SK-N-SH (cell line): Measurements from ENCODE around the gene MAP1A. TPM values are rescaled to one million over a fixed set of nuclear protein-coding genes. Genes with fewer than 3 reads are reported as not detected.

Source experiments
- CTCF ChIA-PET: fragments of 300-600, 350-600 bp; formaldehyde crosslinking; extraction: SDS; loops from one replicate; lab custom pipeline; 2021; lab: Yijun Ruan, JAX
- POLR2A ChIA-PET: fragments of 350-600 bp; sonication (Branson Sonifier 250); formaldehyde crosslinking; extraction: SDS; loops from one replicate; lab custom pipeline; 2020; ENCODE audit warnings: antibody characterized with exemption, inconsistent platforms; lab: Yijun Ruan, JAX
- DNase-seq: peaks from one replicate; pipeline ENCODE4 v3.0.0; 2012
- H2AFZ ChIP-seq: fragments of 200-600 bp; sonication (generic); 2 replicates; pipeline ENCODE4 v1.8.1; 2016; ENCODE audit warnings: antibody characterized with exemption, mild to moderate bottlenecking, low read depth
- H3F3A ChIP-seq: fragments of 200-600 bp; sonication (generic); replicated peaks from 2 replicates; pipeline ENCODE3; 2016; ENCODE audit warnings: antibody characterized with exemption, mild to moderate bottlenecking; ENCODE audit not compliant: insufficient read depth
- H3K27ac ChIP-seq, 2 experiments: fragments of 200-500 bp in 1 of 2; fragments of 200-600 bp in 1 of 2; sonication (Bioruptor generic) in 1 of 2; sonication (generic), shearing (Covaris generic) in 1 of 2; 2 replicates each; pipeline versions ENCODE4 v1.5.1 to v1.6.1; 2014 to 2016; ENCODE audit warnings: low read depth in 2 of 2, inconsistent platforms in 1 of 2, low read length in 1 of 2, mild to moderate bottlenecking in 1 of 2, mixed read lengths in 1 of 2
- H3K27me3 ChIP-seq: fragments of 200-600 bp; sonication (generic), shearing (Covaris generic); 2 replicates; pipeline ENCODE4 v1.6.1; 2016; ENCODE audit warnings: mixed run types; ENCODE audit not compliant: insufficient read depth
- H3K36me3 ChIP-seq, 2 experiments: fragments of 200-500 bp in 1 of 2; fragments of 200-600 bp in 1 of 2; sonication (Bioruptor generic) in 1 of 2; sonication (generic) in 1 of 2; replicated peaks in 1 of 2; 2 replicates each; pipeline versions ENCODE3 to v1.5.1; 2014 to 2016; ENCODE audit warnings: low read length in 1 of 2, mild to moderate bottlenecking in 1 of 2; ENCODE audit not compliant: insufficient read depth in 2 of 2, control insufficient read depth in 1 of 2
- H3K4me1 ChIP-seq, 2 experiments: fragments of 200-500 bp in 1 of 2; fragments of 200-600 bp in 1 of 2; sonication (Bioruptor generic) in 1 of 2; sonication (generic), shearing (Covaris generic) in 1 of 2; 2 replicates each; pipeline versions ENCODE4 v1.5.1 to v1.6.1; 2014 to 2016; ENCODE audit warnings: low read depth in 1 of 2, low read length in 1 of 2, mixed run types in 1 of 2; ENCODE audit not compliant: insufficient read depth in 2 of 2, control insufficient read depth in 1 of 2
- H3K4me2 ChIP-seq: fragments of 200-600 bp; sonication (generic), shearing (Covaris generic); 2 replicates; pipeline ENCODE4 v1.6.1; 2017; ENCODE audit warnings: mixed run types
- H3K4me3 ChIP-seq, 2 experiments: fragments of 200-500 bp in 1 of 2; fragments of 200-600 bp in 1 of 2; sonication (Bioruptor generic) in 1 of 2; sonication (generic), shearing (Covaris generic) in 1 of 2; 2 replicates each; pipeline versions ENCODE4 v1.5.1 to v1.8.1; 2014 to 2016; ENCODE audit warnings: low read depth in 2 of 2, inconsistent platforms in 1 of 2, low read length in 1 of 2, mild to moderate bottlenecking in 1 of 2, mixed read lengths in 1 of 2, moderate library complexity in 1 of 2
- H3K79me2 ChIP-seq: fragments of 200-600 bp; sonication (generic); 2 replicates; pipeline ENCODE4 v1.8.1; 2017; ENCODE audit warnings: mild to moderate bottlenecking; ENCODE audit not compliant: insufficient read depth
- H3K9ac ChIP-seq: fragments of 200-600 bp; sonication (generic); 2 replicates; pipeline ENCODE4 v1.6.1; 2017; ENCODE audit warnings: mixed run types
- H3K9me2 ChIP-seq: fragments of 200-600 bp; sonication (generic); 2 replicates; pipeline ENCODE4 v1.6.1; 2017; ENCODE audit warnings: mixed run types
- H3K9me3 ChIP-seq: fragments of 200-600 bp; sonication (generic); 2 replicates; pipeline ENCODE4 v1.6.1; 2017; ENCODE audit warnings: mixed run types, mild to moderate bottlenecking, moderate library complexity
- H4K20me1 ChIP-seq: fragments of 200-600 bp; sonication (generic); 2 replicates; pipeline ENCODE4 v1.6.1; 2017; ENCODE audit warnings: mild to moderate bottlenecking, mixed run types; ENCODE audit not compliant: insufficient read depth
- CHD2 ChIP-seq: fragments of 150-350 bp; IDR thresholded peaks from 2 replicates; pipeline ENCODE4 v1.6.1; 2018; ENCODE audit warnings: low read length; ENCODE audit not compliant: partially characterized antibody
- ELF1 ChIP-seq: IDR thresholded peaks from 2 replicates; pipeline ENCODE4 v1.4.0; 2012
- EP300 ChIP-seq, 2 experiments: IDR thresholded peaks; 2 replicates each; pipeline versions ENCODE4 v1.4.0 to v1.6.1; 2012; ENCODE audit warnings: borderline replicate concordance in 1 of 2, low read depth in 1 of 2, low read length in 1 of 2
- FOXJ3 ChIP-seq: sonication (generic); formaldehyde crosslinking; IDR thresholded peaks from 2 replicates; pipeline ENCODE4 v1.5.1; 2020; ENCODE audit warnings: mild to moderate bottlenecking, missing genetic modification reagents
- GABPA ChIP-seq: IDR thresholded peaks from 2 replicates; pipeline ENCODE4 v1.4.0; 2012; ENCODE audit warnings: low read depth, mild to moderate bottlenecking
- MAX ChIP-seq: IDR thresholded peaks from 2 replicates; pipeline ENCODE4 v1.4.0; 2012; ENCODE audit warnings: low read depth
- MXI1 ChIP-seq: IDR thresholded peaks from 2 replicates; pipeline ENCODE4 v1.6.1; 2012; ENCODE audit warnings: mild to moderate bottlenecking, low read depth, low read length, improper control_type of control experiment
- NRF1 ChIP-seq: IDR thresholded peaks from 2 replicates; pipeline ENCODE4 v1.6.1; 2012; ENCODE audit warnings: low read depth, mild to moderate bottlenecking, low read length
- PBX3 ChIP-seq: IDR thresholded peaks from 2 replicates; pipeline ENCODE4; 2012
- POLR2AphosphoS5 ChIP-seq: IDR thresholded peaks from 2 replicates; pipeline ENCODE4 v1.6.1; 2012; ENCODE audit warnings: low read depth, low read length
- RAD21 ChIP-seq: IDR thresholded peaks from 2 replicates; pipeline ENCODE4 v1.6.1; 2012; ENCODE audit warnings: mild to moderate bottlenecking, low read length
- RCOR1 ChIP-seq: fragments of 150-350 bp; IDR thresholded peaks from 2 replicates; pipeline ENCODE4 v1.6.1; 2017; ENCODE audit warnings: antibody characterized with exemption, low read length
- RXRA ChIP-seq: IDR thresholded peaks from 2 replicates; pipeline ENCODE4 v1.4.0; 2012; ENCODE audit warnings: low read depth, mild to moderate bottlenecking, borderline replicate concordance
- SIN3A ChIP-seq: IDR thresholded peaks from 2 replicates; pipeline ENCODE4 v1.6.1; 2012; ENCODE audit warnings: low read depth, mild to moderate bottlenecking, low read length, moderate library complexity, borderline replicate concordance
- TEAD4 ChIP-seq: IDR thresholded peaks from 2 replicates; pipeline ENCODE4 v1.4.0; 2012; ENCODE audit warnings: mild to moderate bottlenecking, borderline replicate concordance; ENCODE audit not compliant: insufficient read depth
- USF1 ChIP-seq: IDR thresholded peaks from 2 replicates; pipeline ENCODE4 v1.4.0; 2012; ENCODE audit warnings: low read depth, borderline replicate concordance
- USF2 ChIP-seq: fragments of 150-350 bp; IDR thresholded peaks from 2 replicates; pipeline ENCODE4 v1.6.1; 2017; ENCODE audit warnings: antibody characterized with exemption, low read length, low read depth, borderline replicate concordance
- YY1 ChIP-seq: IDR thresholded peaks from 2 replicates; pipeline ENCODE4 v1.4.0; 2012; ENCODE audit warnings: low read depth, mild to moderate bottlenecking
- ZBTB33 ChIP-seq: IDR thresholded peaks from 2 replicates; pipeline ENCODE4 v1.4.0; 2012; ENCODE audit warnings: low read depth, borderline replicate concordance
- WGBS: methylation state at CpG from one replicate; pipeline ENCODE4 v1.1.6; 2017; ENCODE audit warnings: low lambda C conversion rate; 5-methylcytosine and 5-hydroxymethylcytosine counted together
- polyA plus RNA-seq, 3 experiments: library from polyadenylated mRNA; depleted of rRNA; stranded (reverse); fragments of >200 nt; gene quantifications; 2 replicates each; pipeline ENCODE4 v1.2.3, GENCODE V29; 2012
- TF ChIP-seq, protein P1 (sequence below): fragments of 150-350 bp; IDR thresholded peaks from 2 replicates; pipeline ENCODE4 v1.6.1; 2016; ENCODE audit warnings: mild to moderate bottlenecking, low read depth, low read length

The MAP1A gene
- polyA plus RNA-seq, 1 of the 3 experiments (the other 2 are of a cell fraction): 6.0 TPM

GRCh38 chr15:43484455-43484854 is 33.0 kb upstream of the MAP1A start:
- H3K4me3 ChIP-seq: no peak overlapping the region
- CTCF ChIA-PET: interaction anchor here (1.0 to 1.5 kb wide), 4 partner anchors 9 to 31 kb away, joined by 3 to 11 read pairs (median 8); no protein-coding TSS in a partner anchor
- no peak for DNase-seq
- peaks cover 24 to 72% of the 10 kb centered on the region in 2 experiments for H3K36me3 ChIP-seq
- H3K9me3 ChIP-seq: no peaks in the 10 kb centered on the region
- TF ChIP-seq RXRA (no peak), RAD21 (no peak), MAX (no peak), POLR2AphosphoS5 (no peak), EP300 (IDR thresholded peaks at IDR 0.05; ENCODE audit: borderline replicate concordance in 1 of 2, low read depth in 1 of 2, low read length in 1 of 2) (no peak), MXI1 (no peak), ELF1 (no peak), ZBTB33 (no peak), NRF1 (no peak), SIN3A (no peak)
- TF ChIP-seq, protein P1, sequence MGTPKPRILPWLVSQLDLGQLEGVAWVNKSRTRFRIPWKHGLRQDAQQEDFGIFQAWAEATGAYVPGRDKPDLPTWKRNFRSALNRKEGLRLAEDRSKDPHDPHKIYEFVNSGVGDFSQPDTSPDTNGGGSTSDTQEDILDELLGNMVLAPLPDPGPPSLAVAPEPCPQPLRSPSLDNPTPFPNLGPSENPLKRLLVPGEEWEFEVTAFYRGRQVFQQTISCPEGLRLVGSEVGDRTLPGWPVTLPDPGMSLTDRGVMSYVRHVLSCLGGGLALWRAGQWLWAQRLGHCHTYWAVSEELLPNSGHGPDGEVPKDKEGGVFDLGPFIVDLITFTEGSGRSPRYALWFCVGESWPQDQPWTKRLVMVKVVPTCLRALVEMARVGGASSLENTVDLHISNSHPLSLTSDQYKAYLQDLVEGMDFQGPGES: no peak
- TF ChIP-seq, all 33 proteins: peak for 0
- Histone ChIP-seq H3F3A (peaks cover 16% of the 10 kb centered on the region), H3K4me1 (no peaks in the 10 kb centered on the region), H3K9me2 (no peaks in the 10 kb centered on the region), H2AFZ (no peak overlapping the region), H3K79me2 (peaks cover 43% of the 10 kb centered on the region), H3K27ac (peak overlapping the region; percentile 2 to 12; a peak in 2 of 4 replicates), H3K27me3 (no peaks in the 10 kb centered on the region), H3K4me2 (no peak overlapping the region), H3K9ac (no peak overlapping the region), H4K20me1 (no peaks in the 10 kb centered on the region; the same call in 1 of the 2 replicates)
- 94% methylated on average over 2 of the region's 2 CpGs for WGBS
- POLR2A ChIA-PET: no interaction called here

GRCh38 chr15:43487271-43487895 is 30.0 kb upstream of the MAP1A start:
- WGBS: 91% methylated on average over 6 of the region's 6 CpGs
- H3K27me3 ChIP-seq: no peaks in the 10 kb centered on the region
- H3K9me2 ChIP-seq: no peaks in the 10 kb centered on the region
- H3K4me2 ChIP-seq: no peak overlapping the region
- ChIA-PET CTCF (interaction anchor here (1.3 to 5.4 kb wide), 2 partner anchors 24 to 27 kb away, joined by 3 to 35 read pairs; no protein-coding TSS in a partner anchor), POLR2A (no interaction called here)
- H3F3A ChIP-seq: peaks cover 16% of the 10 kb centered on the region
- peaks cover 58% of the 10 kb centered on the region for H3K79me2 ChIP-seq
- no peak overlapping the region for H3K27ac ChIP-seq
- H3K9ac ChIP-seq: no peak overlapping the region
- peaks cover 0 to 4% of the 10 kb centered on the region in 2 experiments; a peak in 1 of 4 replicates for H3K4me1 ChIP-seq
- peaks cover 28 to 79% of the 10 kb centered on the region in 2 experiments for H3K36me3 ChIP-seq
- H4K20me1 ChIP-seq: no peaks in the 10 kb centered on the region; the same call in 1 of the 2 replicates
- H3K9me3 ChIP-seq: no peaks in the 10 kb centered on the region
- no peak overlapping the region for H3K4me3 ChIP-seq
- H2AFZ ChIP-seq: no peak overlapping the region
- no peak for DNase-seq
- TF ChIP-seq GABPA (no peak), RAD21 (no peak), MAX (no peak), CHD2 (no peak), ELF1 (no peak), FOXJ3 (CRISPR knock-in tag) (no peak), USF1 (no peak), YY1 (no peak), RXRA (no peak), TEAD4 (no peak), POLR2AphosphoS5 (no peak), RCOR1 (no peak), PBX3 (no peak), USF2 (no peak)
